GM12873 (cell line): ENCODE results near the gene BMP6.

Source experiments
- TF ChIP-seq, protein P1 (sequence below): IDR thresholded peaks from 2 replicates; pipeline ENCODE4 v1.5.1; 2012; ENCODE audit warnings: low read depth, mild to moderate bottlenecking, moderate library complexity, low read length, control low read depth; ENCODE audit not compliant: insufficient read depth; ENCODE audit errors: missing control alignments

Gene BMP6

DNA sequence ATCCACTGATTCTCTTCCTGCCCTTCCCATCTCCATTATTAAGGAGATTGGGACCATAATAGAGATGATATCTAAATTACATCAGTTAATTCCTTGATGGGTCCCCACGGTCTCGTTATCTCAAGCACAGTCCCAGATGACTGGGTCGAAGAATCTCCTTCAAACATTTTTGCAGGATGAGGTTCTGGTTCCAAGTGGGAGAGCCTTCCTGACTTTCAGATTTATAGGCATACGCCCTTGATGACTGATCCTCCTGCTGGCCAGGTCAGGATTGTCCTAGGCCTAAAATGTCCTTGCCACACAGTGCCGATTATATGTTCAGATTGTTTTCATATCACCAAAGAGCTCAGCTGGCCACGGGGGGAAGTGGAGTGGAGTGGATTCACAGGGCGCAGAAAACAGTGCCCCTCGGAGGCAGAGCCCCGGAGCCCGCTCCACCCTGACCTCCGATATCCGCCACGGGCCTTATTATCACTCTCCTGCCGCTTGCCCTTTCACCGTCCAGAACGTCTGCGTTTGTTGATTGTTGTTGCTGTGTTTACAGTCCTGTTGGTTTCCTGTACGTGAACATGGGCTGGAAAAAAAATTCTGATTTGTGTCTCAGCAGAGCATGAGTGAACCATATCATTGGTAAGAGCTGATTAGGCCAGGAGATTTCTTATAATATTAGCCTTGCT lies 8.9 kb downstream of the BMP6 start:
- TF ChIP-seq, protein P1, sequence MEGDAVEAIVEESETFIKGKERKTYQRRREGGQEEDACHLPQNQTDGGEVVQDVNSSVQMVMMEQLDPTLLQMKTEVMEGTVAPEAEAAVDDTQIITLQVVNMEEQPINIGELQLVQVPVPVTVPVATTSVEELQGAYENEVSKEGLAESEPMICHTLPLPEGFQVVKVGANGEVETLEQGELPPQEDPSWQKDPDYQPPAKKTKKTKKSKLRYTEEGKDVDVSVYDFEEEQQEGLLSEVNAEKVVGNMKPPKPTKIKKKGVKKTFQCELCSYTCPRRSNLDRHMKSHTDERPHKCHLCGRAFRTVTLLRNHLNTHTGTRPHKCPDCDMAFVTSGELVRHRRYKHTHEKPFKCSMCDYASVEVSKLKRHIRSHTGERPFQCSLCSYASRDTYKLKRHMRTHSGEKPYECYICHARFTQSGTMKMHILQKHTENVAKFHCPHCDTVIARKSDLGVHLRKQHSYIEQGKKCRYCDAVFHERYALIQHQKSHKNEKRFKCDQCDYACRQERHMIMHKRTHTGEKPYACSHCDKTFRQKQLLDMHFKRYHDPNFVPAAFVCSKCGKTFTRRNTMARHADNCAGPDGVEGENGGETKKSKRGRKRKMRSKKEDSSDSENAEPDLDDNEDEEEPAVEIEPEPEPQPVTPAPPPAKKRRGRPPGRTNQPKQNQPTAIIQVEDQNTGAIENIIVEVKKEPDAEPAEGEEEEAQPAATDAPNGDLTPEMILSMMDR: no peak

DNA sequence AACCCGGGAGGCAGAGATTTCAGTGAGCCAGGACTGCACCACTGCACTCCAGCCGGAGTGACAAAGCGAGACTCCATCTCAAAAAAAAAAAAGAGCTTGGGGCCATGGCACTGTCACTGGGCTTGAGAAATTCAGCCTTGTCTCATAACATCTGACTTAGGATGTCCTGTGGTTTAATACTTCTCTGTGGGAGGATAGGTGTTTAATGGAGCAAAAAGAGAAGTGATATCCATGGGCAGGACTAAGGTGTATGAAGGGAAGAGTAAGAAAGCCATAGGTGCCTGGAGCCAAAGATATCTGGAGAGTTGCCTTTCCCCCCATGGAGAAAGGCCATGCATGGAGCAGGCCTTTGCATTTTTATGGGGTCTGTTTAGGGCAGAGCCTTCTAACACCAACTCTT lies 11.2 kb downstream of the BMP6 start:
- TF ChIP-seq, protein P1: no peak

DNA sequence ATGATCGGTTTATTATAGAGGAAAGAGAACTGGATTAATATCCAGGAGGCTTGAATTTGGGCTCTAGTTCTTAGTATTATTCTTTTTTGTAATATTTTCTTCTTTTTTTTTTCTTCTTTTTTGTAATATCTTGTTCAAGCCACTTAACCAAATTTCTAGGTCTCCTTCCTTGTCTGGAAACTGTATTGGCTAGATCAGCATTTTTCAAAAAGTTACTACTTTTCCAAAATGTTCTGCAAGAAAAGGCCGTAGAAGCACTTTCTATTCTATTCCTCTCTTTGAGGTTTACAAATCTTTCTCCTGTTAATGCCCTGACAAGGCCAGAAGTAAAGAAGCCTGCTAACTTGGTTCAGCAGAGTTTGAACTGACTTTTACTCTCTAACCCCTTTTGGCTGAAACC lies 12.0 kb downstream of the BMP6 start:
- TF ChIP-seq, protein P1: no peak

DNA sequence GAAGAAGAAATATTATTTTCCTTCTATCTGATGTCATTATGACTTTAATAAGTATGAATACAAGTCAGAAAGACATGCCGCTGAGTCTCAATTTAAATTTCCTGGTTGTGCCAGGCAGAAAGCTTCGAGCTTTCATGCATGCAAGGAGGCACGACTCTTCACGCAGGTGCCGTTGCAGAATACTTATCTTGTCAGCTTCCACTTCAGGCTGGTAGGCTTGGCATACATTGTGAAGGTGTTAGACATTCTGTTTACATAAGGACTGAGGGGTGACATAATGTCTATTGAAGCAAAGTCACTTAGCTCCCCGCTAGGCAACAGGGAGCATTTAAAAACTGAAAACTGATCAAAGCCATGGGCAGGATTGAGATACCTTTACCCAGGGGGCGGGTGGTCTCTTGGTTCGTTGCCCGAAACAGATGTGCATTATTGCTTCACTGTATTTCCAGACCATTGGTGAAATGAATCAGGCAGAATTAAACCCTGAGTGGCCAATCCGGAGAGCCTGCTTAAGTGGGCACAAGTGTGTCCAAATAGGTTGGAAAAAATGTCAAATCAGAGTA lies 16.4 kb downstream of the BMP6 start:
- TF ChIP-seq, protein P1: no peak

DNA sequence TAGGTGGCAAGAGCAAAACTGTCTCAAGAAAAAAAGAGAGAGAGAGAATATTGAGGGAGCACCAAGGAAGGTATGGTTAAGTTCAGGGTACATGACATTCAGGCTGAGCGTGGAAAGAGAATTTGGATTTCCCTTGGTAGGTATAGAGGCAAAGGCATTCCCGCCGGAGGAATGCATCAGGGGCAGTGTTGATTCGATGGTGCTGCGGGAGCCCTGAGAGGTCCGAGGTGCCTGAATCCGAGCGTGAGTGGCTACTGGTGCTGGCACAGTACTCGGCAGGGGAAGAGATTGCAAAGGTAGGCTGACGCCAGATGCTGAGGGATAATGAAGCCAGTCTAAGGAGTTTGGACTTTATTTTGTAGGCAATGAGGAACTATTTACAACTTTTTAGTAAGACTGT lies 20.0 kb downstream of the BMP6 start:
- TF ChIP-seq, protein P1: no peak

DNA sequence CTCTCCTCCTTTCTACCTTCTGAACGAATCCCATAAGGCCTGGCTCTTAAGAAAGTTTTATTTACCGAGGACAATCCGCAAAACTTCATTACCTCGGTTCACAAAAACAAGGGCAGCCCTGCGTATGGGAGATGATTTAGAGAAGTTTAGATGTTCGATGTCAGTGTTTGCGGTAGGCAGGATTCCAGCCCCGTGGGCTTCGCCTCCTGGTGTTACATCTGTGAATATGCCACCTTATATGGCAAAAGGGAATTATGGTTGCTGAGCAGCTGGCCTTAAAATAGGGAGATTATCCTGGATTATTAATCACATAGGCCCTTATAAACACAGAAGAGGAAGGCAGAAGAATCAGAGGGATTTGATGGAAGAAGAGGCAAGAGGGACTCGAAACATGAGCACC lies 21.1 kb downstream of the BMP6 start:
- TF ChIP-seq, protein P1: no peak

DNA sequence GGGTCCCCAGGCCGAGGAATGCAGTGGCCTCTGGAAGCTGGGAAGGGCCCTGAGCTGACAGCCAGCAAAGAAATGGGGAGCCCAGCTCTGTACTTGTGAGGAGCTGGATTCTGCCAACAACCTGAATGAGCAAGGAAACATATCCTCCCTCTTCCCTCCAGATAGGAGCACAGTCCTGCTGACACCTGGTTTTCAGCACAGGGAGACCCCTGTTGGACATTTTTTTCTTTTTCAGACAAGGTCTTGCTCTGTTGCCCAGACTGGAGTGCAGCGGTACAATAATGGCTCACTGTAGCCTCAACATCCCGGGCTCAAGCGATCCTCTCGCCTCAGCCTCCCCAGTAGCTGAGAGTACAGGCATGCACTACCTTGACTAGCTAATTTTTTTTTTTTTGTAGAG lies 21.5 kb downstream of the BMP6 start:
- TF ChIP-seq, protein P1: no peak
